Measurements from ENCODE around the gene TRIM67.

Gene TRIM67

DNA sequence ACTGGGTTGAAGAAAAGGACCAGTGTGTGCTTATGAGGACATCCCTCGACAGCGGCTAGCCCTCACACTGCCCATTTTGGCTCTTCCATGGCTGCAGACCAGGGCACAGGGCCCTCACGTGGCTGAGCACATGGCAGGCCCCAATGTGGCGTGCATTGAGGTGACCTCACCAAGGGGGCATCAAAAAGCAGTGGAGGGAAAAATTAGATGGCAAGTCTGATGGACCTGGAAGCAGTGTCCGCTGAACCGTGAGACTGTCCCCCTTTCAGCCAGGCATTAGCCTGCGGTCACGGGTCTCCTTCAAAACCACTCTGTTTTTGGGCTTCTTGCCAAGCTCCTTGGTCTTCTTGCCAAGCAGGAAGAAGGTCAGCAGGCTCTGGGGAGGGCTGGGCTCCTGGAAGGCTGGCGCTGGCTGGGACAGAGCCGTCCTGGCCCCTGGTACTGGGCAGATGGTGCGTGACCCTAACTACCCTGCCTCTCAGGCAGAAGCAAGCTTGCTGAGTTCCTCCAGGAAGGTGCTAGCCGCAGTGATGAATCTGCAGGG is 30.8 kb downstream of the TRIM67 start:
- ATAC-seq (replicated peaks; ENCODE audit: extremely low read depth, poor library complexity, severe bottlenecking): no peak
- Mint-ChIP-seq H3K36me3 (ENCODE audit: insufficient read depth) (no peaks in the 10 kb centered on the region), H3K27ac (ENCODE audit: low read depth) (no peak overlapping the region), H3K4me3 (no peak overlapping the region), H3K9me3 (no peaks in the 10 kb centered on the region), H3K4me1 (no peaks in the 10 kb centered on the region), H3K27me3 (peaks cover 38% of the 10 kb centered on the region)
- no peak for DNase-seq (ENCODE audit: low spot score in 2 of 2)

DNA sequence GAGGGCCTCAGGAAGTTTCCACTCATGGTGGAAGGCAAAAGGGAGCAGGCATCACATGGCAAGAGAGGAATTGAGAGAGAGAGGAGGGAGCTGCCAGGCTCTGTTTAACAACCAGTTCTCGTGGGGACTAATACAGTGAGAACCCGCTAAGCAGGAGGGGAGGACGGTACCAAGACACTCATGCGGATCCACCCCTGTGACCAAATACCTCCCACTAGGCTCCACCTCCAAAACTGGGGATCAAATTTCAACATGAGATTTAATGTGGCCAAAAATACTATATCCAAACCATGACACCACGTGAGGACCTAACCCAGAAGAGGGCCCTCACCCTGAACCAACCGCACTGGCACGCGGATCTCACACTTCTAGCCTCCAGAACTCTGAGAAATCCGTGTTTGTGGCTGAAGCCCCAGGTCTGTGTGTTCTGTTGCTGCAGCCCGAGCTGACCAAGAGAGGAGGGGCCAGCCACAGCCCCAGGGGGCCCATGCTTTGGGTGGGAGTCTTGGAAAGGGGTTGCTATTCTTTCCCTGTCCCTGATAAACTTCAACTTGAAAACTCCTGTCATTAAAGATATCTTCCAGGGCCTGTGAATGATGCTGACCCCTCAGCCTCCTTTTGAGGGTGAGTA is 32.0 kb downstream of the TRIM67 start:
- H3K4me3 Mint-ChIP-seq: no peak overlapping the region
- H3K4me1 Mint-ChIP-seq: no peaks in the 10 kb centered on the region
- H3K36me3 Mint-ChIP-seq (ENCODE audit: insufficient read depth): no peaks in the 10 kb centered on the region
- ATAC-seq (replicated peaks; ENCODE audit: extremely low read depth, poor library complexity, severe bottlenecking) (no peak), DNase-seq (ENCODE audit: low spot score in 2 of 2) (no peak)
- H3K27me3 Mint-ChIP-seq: peaks cover 31% of the 10 kb centered on the region
- no peaks in the 10 kb centered on the region for H3K9me3 Mint-ChIP-seq
- H3K27ac Mint-ChIP-seq (ENCODE audit: low read depth): no peak overlapping the region

DNA sequence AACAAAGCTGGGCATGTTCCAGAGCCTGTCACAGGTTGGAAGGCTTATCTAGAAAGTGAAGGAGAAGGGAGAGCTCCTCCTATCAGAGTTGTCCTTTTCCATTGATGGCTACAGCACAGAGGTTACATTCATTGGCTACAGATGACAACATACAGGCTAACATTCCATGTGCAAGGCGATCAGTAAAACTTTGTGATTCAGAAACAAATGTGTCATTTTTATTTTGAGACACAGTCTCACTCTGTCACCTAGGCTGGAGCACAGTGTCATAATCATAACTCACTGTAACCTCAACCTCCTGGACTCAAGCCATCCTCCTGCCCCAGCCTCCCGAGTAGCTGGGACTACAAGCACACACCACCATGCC is 32.6 kb downstream of the TRIM67 start:
- no peak overlapping the region for H3K4me3 Mint-ChIP-seq
- H3K27me3 Mint-ChIP-seq: peaks cover 29% of the 10 kb centered on the region
- ATAC-seq (replicated peaks; ENCODE audit: extremely low read depth, poor library complexity, severe bottlenecking) (no peak), DNase-seq (ENCODE audit: low spot score in 2 of 2) (no peak)
- no peaks in the 10 kb centered on the region for H3K4me1 Mint-ChIP-seq
- no peaks in the 10 kb centered on the region for H3K9me3 Mint-ChIP-seq
- H3K27ac Mint-ChIP-seq (ENCODE audit: low read depth): no peak overlapping the region
- H3K36me3 Mint-ChIP-seq (ENCODE audit: insufficient read depth): no peaks in the 10 kb centered on the region

DNA sequence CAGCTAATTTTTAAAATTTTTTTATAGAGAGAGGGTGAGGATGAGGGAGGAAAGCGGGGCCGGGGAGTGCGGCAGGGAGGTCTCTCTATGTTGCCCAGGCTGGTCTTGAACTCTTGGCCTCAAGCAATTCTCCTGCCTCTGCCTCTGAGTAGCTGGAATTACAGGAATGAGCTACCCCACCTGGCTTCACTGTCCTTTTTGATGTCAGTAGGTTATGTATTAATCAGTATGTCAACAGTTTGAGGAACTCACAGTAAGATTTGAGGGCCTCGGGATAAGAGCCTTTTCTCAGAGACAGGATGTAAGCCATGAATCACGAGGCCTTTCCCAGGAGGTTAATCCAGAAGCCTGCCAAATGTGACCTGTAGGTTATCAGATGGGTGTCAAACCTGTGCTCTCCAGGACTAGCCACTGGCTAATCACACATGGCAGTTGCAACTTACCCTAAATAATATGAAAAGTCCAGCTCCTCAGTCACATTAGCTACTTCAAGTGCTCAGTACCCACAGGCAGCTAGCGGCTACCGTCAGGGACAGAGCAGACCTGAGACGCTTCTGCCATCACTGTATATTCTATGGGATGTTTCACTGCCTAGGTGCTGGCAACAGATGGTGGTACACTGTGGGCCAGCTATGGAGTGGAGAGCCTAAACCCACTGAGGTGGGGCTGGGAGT is 33.1 kb downstream of the TRIM67 start:
- DNase-seq (ENCODE audit: low spot score in 2 of 2): no peak
- Mint-ChIP-seq H3K4me1 (no peaks in the 10 kb centered on the region), H3K27me3 (peaks cover 35% of the 10 kb centered on the region), H3K27ac (ENCODE audit: low read depth) (no peak overlapping the region), H3K4me3 (no peak overlapping the region), H3K9me3 (no peaks in the 10 kb centered on the region), H3K36me3 (ENCODE audit: insufficient read depth) (no peaks in the 10 kb centered on the region)
- ATAC-seq (replicated peaks; ENCODE audit: extremely low read depth, poor library complexity, severe bottlenecking): no peak

DNA sequence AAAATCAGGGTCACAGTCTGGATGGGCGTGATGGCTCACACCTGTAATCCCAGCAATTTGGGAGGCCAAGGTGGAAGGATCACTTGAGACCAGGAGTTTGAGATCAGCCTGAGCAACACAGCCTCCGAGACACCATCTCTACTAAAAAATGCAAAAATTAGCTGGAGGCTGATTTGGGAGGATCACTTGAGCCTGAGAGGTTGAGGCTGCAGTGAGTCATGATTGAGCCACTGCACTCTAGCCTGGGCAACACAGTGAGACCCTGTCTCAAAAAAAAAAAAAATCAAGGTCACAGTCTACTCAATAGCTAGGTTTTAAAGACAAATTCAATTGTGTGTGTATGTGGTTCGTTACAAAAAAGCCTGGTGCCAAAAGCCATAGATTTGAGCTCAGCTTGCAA is 34.4 kb downstream of the TRIM67 start:
- ATAC-seq (replicated peaks; ENCODE audit: extremely low read depth, poor library complexity, severe bottlenecking): no peak
- no peak overlapping the region for H3K4me3 Mint-ChIP-seq
- no peak overlapping the region for H3K27ac Mint-ChIP-seq (ENCODE audit: low read depth)
- no peaks in the 10 kb centered on the region for H3K4me1 Mint-ChIP-seq
- no peak for DNase-seq (ENCODE audit: low spot score in 2 of 2)
- no peaks in the 10 kb centered on the region for H3K9me3 Mint-ChIP-seq
- peaks cover 25% of the 10 kb centered on the region for H3K27me3 Mint-ChIP-seq
- no peaks in the 10 kb centered on the region for H3K36me3 Mint-ChIP-seq (ENCODE audit: insufficient read depth)

DNA sequence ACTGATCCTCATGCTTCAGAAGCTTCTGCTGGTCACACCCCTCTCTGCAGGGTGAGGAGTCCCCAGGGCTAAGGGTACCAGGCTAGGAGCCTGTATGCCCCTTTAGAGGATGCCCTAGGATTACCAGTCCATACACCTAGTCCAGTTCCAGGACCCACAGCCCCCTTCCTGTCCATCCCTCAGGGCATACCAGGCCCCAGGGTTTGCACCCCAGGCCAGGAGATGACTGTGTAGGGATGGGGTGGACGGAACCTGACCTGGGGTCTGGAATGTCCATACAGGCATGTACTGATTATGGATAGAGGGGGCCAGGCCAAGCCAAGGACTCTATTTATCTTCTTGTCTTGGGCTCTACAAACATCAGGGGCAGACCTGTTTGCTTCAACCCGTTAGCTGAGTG is 34.9 kb downstream of the TRIM67 start:
- H3K9me3 Mint-ChIP-seq: no peaks in the 10 kb centered on the region
- H3K27ac Mint-ChIP-seq (ENCODE audit: low read depth): no peak overlapping the region
- H3K4me3 Mint-ChIP-seq: no peak overlapping the region
- no peaks in the 10 kb centered on the region for H3K36me3 Mint-ChIP-seq (ENCODE audit: insufficient read depth)
- H3K27me3 Mint-ChIP-seq: peaks cover 20% of the 10 kb centered on the region
- DNase-seq (ENCODE audit: low spot score in 2 of 2): no peak
- no peak for ATAC-seq (replicated peaks; ENCODE audit: extremely low read depth, poor library complexity, severe bottlenecking)
- H3K4me1 Mint-ChIP-seq: peaks cover 3% of the 10 kb centered on the region

DNA sequence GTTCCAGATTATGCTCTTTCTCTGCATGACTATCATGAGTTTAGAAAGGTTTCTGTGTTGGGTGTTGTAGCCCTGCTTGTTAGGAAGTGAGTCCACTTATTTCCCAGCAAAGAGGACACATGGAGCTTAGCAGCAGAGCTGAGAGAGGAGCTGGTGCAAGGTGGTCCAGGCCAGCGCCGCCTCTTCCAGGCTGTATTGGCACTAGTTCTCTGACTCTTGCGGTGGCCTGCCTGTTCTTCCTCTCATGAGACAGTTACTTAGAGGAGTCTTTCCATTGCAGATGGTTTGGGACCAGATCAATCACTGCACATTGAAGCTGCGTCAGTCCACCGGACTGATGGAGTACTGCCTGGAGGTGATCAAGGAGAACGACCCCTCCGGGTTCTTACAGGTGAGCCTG is 38.0 kb downstream of the TRIM67 start:
- H3K9me3 Mint-ChIP-seq: no peaks in the 10 kb centered on the region
- H3K36me3 Mint-ChIP-seq (ENCODE audit: insufficient read depth): no peaks in the 10 kb centered on the region
- ATAC-seq (replicated peaks; ENCODE audit: extremely low read depth, poor library complexity, severe bottlenecking) (no peak), DNase-seq (ENCODE audit: low spot score in 2 of 2) (no peak)
- peaks cover 12% of the 10 kb centered on the region for H3K4me1 Mint-ChIP-seq
- no peak overlapping the region for H3K4me3 Mint-ChIP-seq
- peaks cover 28% of the 10 kb centered on the region for H3K27me3 Mint-ChIP-seq
- no peak overlapping the region for H3K27ac Mint-ChIP-seq (ENCODE audit: low read depth)

DNA sequence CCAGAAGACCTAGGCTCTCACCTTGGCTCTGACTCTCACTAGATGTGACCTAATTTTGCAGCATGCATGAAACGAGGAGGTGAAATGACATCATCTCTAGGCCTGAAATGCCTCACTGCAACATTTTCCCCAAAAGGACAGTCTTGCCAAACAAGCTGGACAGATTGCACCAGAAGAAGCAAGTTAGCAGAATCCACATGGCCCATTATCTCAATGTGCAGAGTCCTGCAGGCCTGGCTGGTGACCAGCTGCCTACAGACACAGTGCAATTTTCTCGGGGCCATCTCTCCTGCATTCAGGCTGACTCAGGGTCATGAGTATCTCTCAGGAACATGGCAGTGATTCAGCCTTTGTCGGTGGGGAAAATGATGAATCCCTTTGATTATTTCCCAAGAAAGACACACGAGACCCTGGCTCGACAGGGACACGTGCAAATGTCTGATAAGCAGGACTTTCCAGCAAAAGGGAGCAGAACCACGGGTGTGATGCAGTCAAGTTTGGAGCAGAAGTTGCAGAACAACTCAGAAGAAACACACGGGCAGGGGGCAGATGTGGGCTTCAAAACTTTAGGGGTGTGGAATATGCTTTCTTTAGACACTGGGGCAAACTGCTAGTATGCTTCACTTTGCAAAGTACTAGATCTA is 38.7 kb downstream of the TRIM67 start:
- no peak for ATAC-seq (replicated peaks; ENCODE audit: extremely low read depth, poor library complexity, severe bottlenecking)
- H3K36me3 Mint-ChIP-seq (ENCODE audit: insufficient read depth): no peaks in the 10 kb centered on the region
- H3K4me1 Mint-ChIP-seq: peaks cover 12% of the 10 kb centered on the region
- no peak overlapping the region for H3K27ac Mint-ChIP-seq (ENCODE audit: low read depth)
- DNase-seq (ENCODE audit: low spot score in 2 of 2): no peak
- no peaks in the 10 kb centered on the region for H3K9me3 Mint-ChIP-seq
- H3K27me3 Mint-ChIP-seq: peaks cover 35% of the 10 kb centered on the region
- no peak overlapping the region for H3K4me3 Mint-ChIP-seq

DNA sequence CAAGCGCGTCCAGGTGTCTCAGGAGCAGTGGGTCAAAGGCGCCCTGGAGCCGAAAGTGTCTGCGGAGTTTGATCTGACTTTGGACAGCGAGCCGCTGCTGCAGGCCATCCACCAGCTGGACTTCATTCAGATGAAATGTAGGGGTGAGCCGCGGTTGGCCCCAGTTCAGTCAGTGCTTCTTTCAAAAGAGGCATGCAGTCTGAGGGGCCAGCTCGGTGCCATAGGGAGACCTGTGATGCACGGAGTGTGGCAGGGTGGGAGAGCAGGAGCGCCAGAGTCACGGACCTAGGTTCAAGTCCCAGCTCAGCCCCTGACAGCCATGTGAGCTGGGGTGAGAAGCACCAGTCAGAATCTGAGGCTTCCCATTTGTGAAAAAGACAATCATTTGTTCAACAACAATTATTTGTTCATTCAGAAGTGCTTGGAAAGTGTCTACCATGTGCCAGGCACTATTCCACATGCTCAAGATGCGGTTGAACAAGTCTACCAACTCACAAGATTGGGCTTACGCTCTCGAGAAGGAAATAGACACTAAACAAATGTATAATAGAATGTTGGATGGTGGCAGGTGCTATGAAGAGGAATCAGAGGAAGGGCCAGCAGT is 39.6 kb downstream of the TRIM67 start:
- Mint-ChIP-seq H3K9me3 (no peaks in the 10 kb centered on the region), H3K27me3 (peaks cover 36% of the 10 kb centered on the region), H3K4me1 (peaks cover 12% of the 10 kb centered on the region), H3K27ac (ENCODE audit: low read depth) (no peak overlapping the region), H3K4me3 (no peak overlapping the region), H3K36me3 (ENCODE audit: insufficient read depth) (no peaks in the 10 kb centered on the region)
- DNase-seq (ENCODE audit: low spot score in 2 of 2) (no peak), ATAC-seq (replicated peaks; ENCODE audit: extremely low read depth, poor library complexity, severe bottlenecking) (no peak)

DNA sequence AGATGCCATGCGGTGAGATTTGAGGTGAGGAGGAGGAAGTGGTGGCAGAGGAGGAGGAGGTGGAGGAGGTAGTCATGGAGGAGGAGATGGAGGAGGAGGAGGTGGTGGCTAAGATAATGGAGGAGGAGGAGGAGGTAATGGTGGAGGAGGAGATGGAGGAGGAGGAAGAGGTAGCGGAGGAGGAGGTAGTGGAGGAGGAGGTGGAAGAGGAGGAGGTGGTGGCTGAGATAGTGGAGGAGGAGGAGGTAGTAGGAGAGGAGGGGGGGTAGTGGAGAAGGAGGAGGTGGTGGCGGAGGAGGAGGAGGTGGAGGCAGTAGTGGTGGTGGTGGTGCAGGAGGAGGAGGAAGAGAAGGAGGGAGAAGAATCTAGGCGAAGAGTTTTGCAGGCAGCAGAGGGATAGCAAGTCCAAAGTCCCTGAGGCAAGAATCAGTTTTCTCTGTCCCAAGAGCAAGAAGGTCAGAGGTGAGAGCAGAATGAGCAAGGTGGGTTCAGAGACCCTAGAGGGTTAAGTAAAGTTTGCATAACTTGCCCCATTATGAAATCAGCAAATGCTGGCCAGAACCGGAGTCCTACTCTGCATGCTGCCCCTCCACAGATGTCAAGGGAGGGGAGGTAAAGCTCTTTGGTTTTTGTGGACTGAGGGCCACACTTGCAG is 40.2 kb downstream of the TRIM67 start:
- no peaks in the 10 kb centered on the region for H3K9me3 Mint-ChIP-seq
- no peaks in the 10 kb centered on the region for H3K36me3 Mint-ChIP-seq (ENCODE audit: insufficient read depth)
- no peak for DNase-seq (ENCODE audit: low spot score in 2 of 2)
- H3K27ac Mint-ChIP-seq (ENCODE audit: low read depth): no peak overlapping the region
- H3K27me3 Mint-ChIP-seq: peaks cover 36% of the 10 kb centered on the region
- no peak for ATAC-seq (replicated peaks; ENCODE audit: extremely low read depth, poor library complexity, severe bottlenecking)
- peaks cover 12% of the 10 kb centered on the region for H3K4me1 Mint-ChIP-seq
- H3K4me3 Mint-ChIP-seq: no peak overlapping the region

DNA sequence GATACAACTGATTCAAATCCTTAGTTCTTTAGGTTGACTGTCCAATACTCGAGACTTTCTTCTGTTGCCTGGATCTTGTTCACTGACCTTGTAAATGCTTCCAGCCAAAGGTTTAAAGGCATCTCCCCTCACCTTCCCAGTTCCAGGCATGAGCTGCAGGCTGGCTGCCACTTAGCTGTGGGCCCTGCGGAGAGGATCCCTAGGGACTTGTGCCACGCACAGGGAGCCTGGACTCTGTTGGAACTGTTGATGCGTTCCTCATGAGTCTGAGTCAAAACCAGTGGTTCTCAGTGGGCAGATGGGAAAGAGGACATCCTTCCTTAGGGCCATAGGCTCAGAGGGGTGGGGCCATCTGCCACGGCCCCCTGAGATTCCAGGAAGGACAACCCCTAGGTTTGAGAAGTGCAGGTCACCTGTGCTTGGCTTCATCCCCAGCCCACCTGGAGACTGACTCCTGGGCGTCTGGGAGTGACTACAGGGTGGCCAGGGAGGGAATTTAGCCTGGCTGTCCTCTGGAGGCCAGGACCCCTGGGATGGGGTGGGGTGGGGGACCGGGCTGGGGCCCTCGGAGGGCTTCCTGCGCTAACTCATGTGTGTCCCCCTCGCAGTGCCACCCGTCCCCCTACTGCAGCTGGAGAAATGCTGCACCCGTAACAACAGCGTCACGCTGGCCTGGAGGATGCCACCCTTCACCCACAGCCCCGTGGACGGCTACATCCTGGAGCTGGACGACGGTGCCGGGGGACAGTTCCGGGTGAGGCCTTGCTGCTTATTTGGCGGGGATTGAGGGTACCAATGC is 41.6 kb downstream of the TRIM67 start:
- H3K27me3 Mint-ChIP-seq: peaks cover 26% of the 10 kb centered on the region
- no peak for DNase-seq (ENCODE audit: low spot score in 2 of 2)
- no peak overlapping the region for H3K27ac Mint-ChIP-seq (ENCODE audit: low read depth)
- no peak overlapping the region for H3K4me3 Mint-ChIP-seq
- ATAC-seq (replicated peaks; ENCODE audit: extremely low read depth, poor library complexity, severe bottlenecking): no peak
- H3K4me1 Mint-ChIP-seq: peaks cover 12% of the 10 kb centered on the region
- H3K36me3 Mint-ChIP-seq (ENCODE audit: insufficient read depth): no peaks in the 10 kb centered on the region
- no peaks in the 10 kb centered on the region for H3K9me3 Mint-ChIP-seq

DNA sequence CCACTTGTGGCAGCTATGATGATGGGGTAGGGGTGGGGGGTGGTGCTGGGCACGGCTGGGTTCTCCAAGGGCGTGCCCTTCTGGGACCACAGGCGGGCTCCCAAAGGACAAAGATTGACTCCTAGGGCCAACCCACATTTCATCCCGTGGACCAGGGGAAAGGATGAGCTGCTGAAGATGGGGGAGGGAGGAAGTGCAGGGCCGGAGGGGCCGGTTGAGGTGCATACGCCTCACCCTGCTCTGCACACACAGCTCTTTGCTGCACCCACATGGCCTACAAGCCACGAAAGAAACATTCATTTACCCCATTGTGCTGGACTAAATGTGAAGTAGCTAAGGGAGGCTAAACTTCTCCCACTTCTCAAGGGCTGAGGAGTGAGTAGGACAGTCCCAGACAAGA is 45.0 kb downstream of the TRIM67 start:
- Mint-ChIP-seq H3K4me1 (peaks cover 15% of the 10 kb centered on the region), H3K4me3 (no peak overlapping the region), H3K27me3 (peaks cover 17% of the 10 kb centered on the region), H3K9me3 (no peaks in the 10 kb centered on the region), H3K36me3 (ENCODE audit: insufficient read depth) (peaks cover 4% of the 10 kb centered on the region), H3K27ac (ENCODE audit: low read depth) (no peak overlapping the region)
- ATAC-seq (replicated peaks; ENCODE audit: extremely low read depth, poor library complexity, severe bottlenecking) (no peak), DNase-seq (ENCODE audit: low spot score in 2 of 2) (no peak)

Data from central memory CD8-positive, alpha-beta T cell (primary cell).